Measurements from ENCODE around the gene UBAC2.

DNA sequence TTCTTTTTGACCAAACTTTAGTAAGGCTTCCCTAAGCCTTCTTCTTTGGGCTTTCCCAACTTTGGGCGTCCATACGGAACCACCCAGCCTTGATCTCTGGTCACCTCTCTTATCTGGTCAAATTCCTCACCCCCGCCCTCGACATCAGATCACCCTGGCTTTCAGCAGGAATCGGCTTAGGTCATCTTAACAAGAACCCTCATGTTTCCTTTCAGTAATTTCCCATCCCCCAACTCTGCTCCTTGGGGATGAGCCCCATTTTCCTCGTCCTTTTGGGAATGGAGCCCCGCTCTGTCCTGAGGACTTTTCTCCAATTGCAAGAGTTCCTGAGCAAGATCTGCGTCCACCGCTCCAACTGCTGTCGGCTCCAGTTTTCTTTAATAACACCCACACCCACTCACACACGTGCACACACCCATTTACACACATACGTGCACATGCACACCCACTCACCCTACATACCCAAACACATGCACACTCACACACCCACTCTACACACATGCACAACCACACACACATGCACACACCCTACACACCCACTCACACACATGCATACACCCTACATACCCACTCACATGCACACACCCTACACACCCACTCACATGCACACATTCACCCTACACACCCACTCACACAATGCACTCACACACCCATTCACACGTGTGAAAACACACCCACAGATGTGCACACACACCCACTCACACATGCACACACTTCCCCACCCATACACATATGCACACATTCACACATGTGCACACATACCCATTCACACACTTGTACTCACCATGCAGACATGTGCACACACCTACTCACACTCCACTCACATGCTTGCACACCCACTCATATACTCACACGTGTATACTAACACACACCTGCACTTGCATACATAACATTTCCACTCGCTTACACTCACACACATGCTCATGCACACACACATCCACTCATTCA, 213.7 kb downstream of the UBAC2 start:
- TF ChIP-seq POLR2AphosphoS5 (IDR thresholded peaks at IDR 0.05), result no peak
- TF ChIP-seq, protein P1, sequence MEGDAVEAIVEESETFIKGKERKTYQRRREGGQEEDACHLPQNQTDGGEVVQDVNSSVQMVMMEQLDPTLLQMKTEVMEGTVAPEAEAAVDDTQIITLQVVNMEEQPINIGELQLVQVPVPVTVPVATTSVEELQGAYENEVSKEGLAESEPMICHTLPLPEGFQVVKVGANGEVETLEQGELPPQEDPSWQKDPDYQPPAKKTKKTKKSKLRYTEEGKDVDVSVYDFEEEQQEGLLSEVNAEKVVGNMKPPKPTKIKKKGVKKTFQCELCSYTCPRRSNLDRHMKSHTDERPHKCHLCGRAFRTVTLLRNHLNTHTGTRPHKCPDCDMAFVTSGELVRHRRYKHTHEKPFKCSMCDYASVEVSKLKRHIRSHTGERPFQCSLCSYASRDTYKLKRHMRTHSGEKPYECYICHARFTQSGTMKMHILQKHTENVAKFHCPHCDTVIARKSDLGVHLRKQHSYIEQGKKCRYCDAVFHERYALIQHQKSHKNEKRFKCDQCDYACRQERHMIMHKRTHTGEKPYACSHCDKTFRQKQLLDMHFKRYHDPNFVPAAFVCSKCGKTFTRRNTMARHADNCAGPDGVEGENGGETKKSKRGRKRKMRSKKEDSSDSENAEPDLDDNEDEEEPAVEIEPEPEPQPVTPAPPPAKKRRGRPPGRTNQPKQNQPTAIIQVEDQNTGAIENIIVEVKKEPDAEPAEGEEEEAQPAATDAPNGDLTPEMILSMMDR (IDR thresholded peaks at IDR 0.05), result no peak
- TF ChIP-seq EP300 (IDR thresholded peaks at IDR 0.05), result no peak
- TF ChIP-seq POLR2A (IDR thresholded peaks at IDR 0.05), result no peak

Data from suprapubic skin (tissue), 4 donors.